Fibroblast of lung (primary cell): Measurements from ENCODE around the gene RNF11. TPM values are rescaled to one million over a fixed set of nuclear protein-coding genes. Genes with fewer than 3 reads are reported as not detected.

Experiments used
- DNase-seq, 2 donors: peaks; one replicate each; pipeline versions ENCODE4 v3.0.0 to v3.0.0-alpha.2; 2010; ENCODE audit warnings: low read depth in 2 of 2
- H2AFZ ChIP-seq: 2 replicates; pipeline ENCODE4 v1.5.1; 2012; ENCODE audit warnings: low read length, control low read depth, inconsistent platforms
- H3K27ac ChIP-seq: 2 replicates; pipeline ENCODE4 v1.5.1; 2011; ENCODE audit warnings: low read length, control low read depth; ENCODE audit not compliant: insufficient read depth
- H3K27me3 ChIP-seq: 2 replicates; pipeline ENCODE4 v1.5.1; 2011; ENCODE audit warnings: mild to moderate bottlenecking, low read length; ENCODE audit not compliant: control insufficient read depth, insufficient read depth
- H3K36me3 ChIP-seq: 2 replicates; pipeline ENCODE4 v1.5.1; 2011; ENCODE audit warnings: low read length; ENCODE audit not compliant: control insufficient read depth, insufficient read depth
- H3K4me1 ChIP-seq: 2 replicates; pipeline ENCODE4 v1.5.1; 2011; ENCODE audit warnings: low read length; ENCODE audit not compliant: control insufficient read depth, insufficient read depth; ENCODE audit errors: extremely low read depth
- H3K4me2 ChIP-seq: 2 replicates; pipeline ENCODE4 v1.5.1; 2011; ENCODE audit warnings: low read length, control low read depth; ENCODE audit not compliant: insufficient read depth; ENCODE audit errors: extremely low read depth
- H3K4me3 ChIP-seq, 4 experiments: fragments of 200-600 bp in 1 of 4; sonication (generic) in 1 of 4; replicated peaks in 1 of 4; 2 replicates each; pipeline ENCODE4 v1.5.1; 2011 to 2016; ENCODE audit warnings: low read length in 4 of 4, low read depth in 3 of 4, mild to moderate bottlenecking in 3 of 4, control low read depth in 2 of 4, inconsistent platforms in 1 of 4, mixed read lengths in 1 of 4; ENCODE audit not compliant: insufficient read depth in 1 of 4; ENCODE audit errors: control extremely low read depth in 1 of 4
- H3K79me2 ChIP-seq: 2 replicates; pipeline ENCODE4 v1.5.1; 2012; ENCODE audit warnings: mild to moderate bottlenecking, low read length, inconsistent platforms; ENCODE audit not compliant: control insufficient read depth, insufficient read depth
- H3K9ac ChIP-seq: 2 replicates; pipeline ENCODE4 v1.5.1; 2011; ENCODE audit warnings: mild to moderate bottlenecking, low read length, control low read depth; ENCODE audit not compliant: insufficient read depth
- H3K9me3 ChIP-seq: 2 replicates; pipeline ENCODE4 v1.5.1; 2012; ENCODE audit warnings: low read depth, low read length; ENCODE audit not compliant: control insufficient read depth, insufficient read depth
- H4K20me1 ChIP-seq: 2 replicates; pipeline ENCODE4 v1.5.1; 2011; ENCODE audit warnings: low read length; ENCODE audit not compliant: control insufficient read depth, insufficient read depth; ENCODE audit errors: extremely low read depth
- EZH2 ChIP-seq: IDR thresholded peaks from 2 replicates; pipeline ENCODE4 v1.5.1; 2012; ENCODE audit warnings: low read length, control low read depth, mild to moderate bottlenecking; ENCODE audit errors: missing control alignments
- polyA plus RNA-seq, 2 donors: library from polyadenylated mRNA; depleted of rRNA in 1 of 2; stranded (reverse) in 1 of 2; unstranded in 1 of 2; fragments of >200 nt; gene quantifications; 2 replicates each; pipeline ENCODE4 v1.2.1, GENCODE V29; 2011 to 2012; ENCODE audit warnings: missing spikeins in 1 of 2
- total RNA-seq: library from RNA; depleted of rRNA; stranded (reverse); fragments of >200 nt; gene quantifications from 2 replicates; pipeline ENCODE4 v1.2.1, GENCODE V29; 2014
- TF ChIP-seq, protein P1 (sequence below), 2 donors: IDR thresholded peaks in 1 of 2; conservative IDR thresholded peaks in 1 of 2; 1 replicate in 1 of 2; 2 replicates in 1 of 2; pipeline ENCODE4 v1.5.1; 2011 to 2012; ENCODE audit warnings: low read length in 2 of 2, control low read depth in 1 of 2, inconsistent platforms in 1 of 2, low read depth in 1 of 2, mild to moderate bottlenecking in 1 of 2

RNF11 gene
- total and polyA plus RNA-seq, 2 donors (not counting 1 experiment from before 2014, with no cell fraction given) = 116 to 209 TPM

DNA sequence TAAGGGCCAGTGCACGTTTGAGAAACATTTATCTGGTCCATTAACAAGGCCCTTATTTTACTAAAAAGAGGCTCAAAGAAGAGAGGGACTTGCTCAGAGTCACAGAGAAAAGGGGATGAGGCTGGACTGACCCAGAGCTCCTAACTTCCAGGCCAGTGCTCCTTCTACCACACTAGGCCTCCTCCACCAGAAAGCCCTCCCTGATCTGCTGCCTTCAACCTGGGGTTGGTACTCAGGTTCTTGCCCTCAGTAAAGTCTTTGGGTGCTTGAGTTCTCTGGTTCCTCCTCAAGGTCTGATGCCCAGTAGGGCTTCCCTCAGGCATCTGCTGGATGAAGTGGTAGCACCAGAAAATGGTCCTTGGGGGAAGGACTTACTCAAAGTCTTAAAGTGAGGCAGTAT lies 68.3 kb downstream of the RNF11 start:
- Histone ChIP-seq H3K36me3 (no peaks in the 10 kb centered on the region), H3K79me2 (no peaks in the 10 kb centered on the region), H3K27ac (no peak overlapping the region), H3K4me1 (no peaks in the 10 kb centered on the region), H3K9ac (no peak overlapping the region), H3K4me3 (no peak overlapping the region), H4K20me1 (no peaks in the 10 kb centered on the region), H3K9me3 (no peaks in the 10 kb centered on the region), H3K27me3 (no peaks in the 10 kb centered on the region), H2AFZ (no peak overlapping the region), H3K4me2 (no peak overlapping the region)
- TF ChIP-seq, protein P1, sequence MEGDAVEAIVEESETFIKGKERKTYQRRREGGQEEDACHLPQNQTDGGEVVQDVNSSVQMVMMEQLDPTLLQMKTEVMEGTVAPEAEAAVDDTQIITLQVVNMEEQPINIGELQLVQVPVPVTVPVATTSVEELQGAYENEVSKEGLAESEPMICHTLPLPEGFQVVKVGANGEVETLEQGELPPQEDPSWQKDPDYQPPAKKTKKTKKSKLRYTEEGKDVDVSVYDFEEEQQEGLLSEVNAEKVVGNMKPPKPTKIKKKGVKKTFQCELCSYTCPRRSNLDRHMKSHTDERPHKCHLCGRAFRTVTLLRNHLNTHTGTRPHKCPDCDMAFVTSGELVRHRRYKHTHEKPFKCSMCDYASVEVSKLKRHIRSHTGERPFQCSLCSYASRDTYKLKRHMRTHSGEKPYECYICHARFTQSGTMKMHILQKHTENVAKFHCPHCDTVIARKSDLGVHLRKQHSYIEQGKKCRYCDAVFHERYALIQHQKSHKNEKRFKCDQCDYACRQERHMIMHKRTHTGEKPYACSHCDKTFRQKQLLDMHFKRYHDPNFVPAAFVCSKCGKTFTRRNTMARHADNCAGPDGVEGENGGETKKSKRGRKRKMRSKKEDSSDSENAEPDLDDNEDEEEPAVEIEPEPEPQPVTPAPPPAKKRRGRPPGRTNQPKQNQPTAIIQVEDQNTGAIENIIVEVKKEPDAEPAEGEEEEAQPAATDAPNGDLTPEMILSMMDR (conservative IDR thresholded peaks at IDR 0.05 in 1 of 2, IDR thresholded peaks at IDR 0.05 in 1 of 2; ENCODE audit: low read depth in 1 of 2, low read length in 2 of 2) = no peak
- no peak for TF ChIP-seq EZH2
- no peak for DNase-seq

DNA sequence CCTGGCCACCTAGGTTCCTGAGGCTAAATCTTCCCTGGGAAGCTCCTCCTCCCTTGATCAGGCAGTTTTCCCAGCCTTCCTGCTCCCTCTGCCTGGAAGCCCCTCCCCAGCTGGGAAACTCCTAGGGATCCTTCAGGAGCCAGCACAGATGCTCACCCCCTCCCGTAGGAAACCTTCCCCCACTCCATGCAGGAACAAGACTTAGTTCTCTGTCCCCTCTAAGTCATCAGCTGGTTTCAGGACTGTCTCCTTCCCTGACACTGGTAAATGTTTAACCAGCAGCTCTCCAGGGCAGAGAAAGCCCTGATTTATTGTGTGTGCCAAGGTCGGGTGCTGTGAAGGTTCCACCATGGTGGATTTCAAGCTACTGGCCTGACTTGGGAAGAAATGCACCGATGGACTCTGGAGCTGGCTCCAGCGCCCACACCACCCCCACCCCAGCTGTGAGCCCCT lies 69.3 kb downstream of the RNF11 start:
- Histone ChIP-seq H2AFZ (no peak overlapping the region), H3K27ac (no peak overlapping the region), H3K4me1 (no peaks in the 10 kb centered on the region), H3K79me2 (no peaks in the 10 kb centered on the region), H3K36me3 (no peaks in the 10 kb centered on the region), H3K27me3 (no peaks in the 10 kb centered on the region), H3K9me3 (no peaks in the 10 kb centered on the region), H3K9ac (no peak overlapping the region), H3K4me2 (no peak overlapping the region), H3K4me3 (no peak overlapping the region), H4K20me1 (no peaks in the 10 kb centered on the region)
- no peak for DNase-seq
- no peak for TF ChIP-seq EZH2
- TF ChIP-seq, protein P1 (conservative IDR thresholded peaks at IDR 0.05 in 1 of 2, IDR thresholded peaks at IDR 0.05 in 1 of 2; ENCODE audit: low read depth in 1 of 2, low read length in 2 of 2) = no peak

DNA sequence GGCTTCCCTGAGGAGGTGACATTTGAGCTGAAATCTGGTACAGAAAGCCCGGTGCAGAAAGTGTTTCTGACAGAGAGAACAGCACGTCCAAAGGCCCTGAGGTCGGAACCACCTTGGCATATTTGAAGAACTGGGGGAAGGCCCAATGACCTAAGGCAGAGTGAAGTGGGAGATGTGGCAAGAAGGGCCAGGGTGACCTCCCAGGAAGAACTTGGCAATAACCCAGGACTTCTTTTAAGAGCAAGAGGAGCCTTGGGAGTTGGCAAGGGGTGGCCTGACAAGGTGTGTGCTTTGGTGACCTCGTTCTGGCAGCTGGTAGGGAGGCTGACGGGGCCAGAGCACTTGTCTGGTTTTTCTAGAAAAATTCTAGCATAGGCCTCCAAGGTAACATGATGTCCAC lies 70.9 kb downstream of the RNF11 start:
- Histone ChIP-seq H3K4me1 (no peaks in the 10 kb centered on the region), H3K9me3 (no peaks in the 10 kb centered on the region), H3K36me3 (no peaks in the 10 kb centered on the region), H3K27me3 (no peaks in the 10 kb centered on the region), H2AFZ (no peak overlapping the region), H4K20me1 (no peaks in the 10 kb centered on the region), H3K27ac (no peak overlapping the region), H3K79me2 (no peaks in the 10 kb centered on the region), H3K9ac (no peak overlapping the region), H3K4me2 (no peak overlapping the region), H3K4me3 (no peak overlapping the region)
- TF ChIP-seq, protein P1 (conservative IDR thresholded peaks at IDR 0.05 in 1 of 2, IDR thresholded peaks at IDR 0.05 in 1 of 2; ENCODE audit: low read depth in 1 of 2, low read length in 2 of 2) = no peak
- TF ChIP-seq EZH2 = no peak
- DNase-seq = no peak
